ENCODE measurements around the gene SIKE1. TPM values are rescaled to one million over a fixed set of nuclear protein-coding genes. Genes with fewer than 3 reads are reported as not detected.
"Not testable (repeated sequence)": the region's sequence is repeated elsewhere in the genome, so short reads cannot be mapped to it uniquely, and the experiment has no call there.

The SIKE1 gene
- total RNA-seq, 2 donors from 2014 or later: 24.8 to 26.9 TPM

- Histone ChIP-seq H3K27ac (no peak overlapping the region), H3K36me3 (no peaks in the 10 kb centered on the region), H3K4me1 (no peaks in the 10 kb centered on the region), H3K27me3 (no peaks in the 10 kb centered on the region), H3K9me3 (no peaks in the 10 kb centered on the region), H3K4me3 (no peak overlapping the region)
- no peak for DNase-seq (ENCODE audit: low spot score)
- no peak for TF ChIP-seq CTCF (IDR thresholded peaks at IDR 0.05)
Measured at GRCh38 chr1:114803001-114803400, 22.5 kb upstream of the SIKE1 start.

- Histone ChIP-seq H3K9me3 (no peaks in the 10 kb centered on the region), H3K36me3 (no peaks in the 10 kb centered on the region), H3K4me1 (no peaks in the 10 kb centered on the region), H3K27me3 (no peaks in the 10 kb centered on the region), H3K4me3 (no peak overlapping the region), H3K27ac (no peak overlapping the region)
- no peak for DNase-seq (ENCODE audit: low spot score)
- TF ChIP-seq CTCF (IDR thresholded peaks at IDR 0.05): no peak
Measured at GRCh38 chr1:114794038-114794437, 13.6 kb upstream of the SIKE1 start.

GRCh38 chr1:114790581-114790980, 10.1 kb upstream of the SIKE1 start:
- not testable (repeated sequence) for H3K27me3 ChIP-seq

GRCh38 chr1:114786440-114786839, 6.0 kb upstream of the SIKE1 start:
- not testable (repeated sequence) for H3K4me3 ChIP-seq; H3K4me1 ChIP-seq; DNase-seq (ENCODE audit: low spot score); H3K9me3 ChIP-seq; H3K36me3 ChIP-seq; H3K27me3 ChIP-seq; H3K27ac ChIP-seq

More at GRCh38 chr1:114790581-114790980, 10.1 kb upstream of the SIKE1 start:
- H3K4me3 ChIP-seq; H3K36me3 ChIP-seq; H3K9me3 ChIP-seq; H3K4me1 ChIP-seq; H3K27ac ChIP-seq; DNase-seq (ENCODE audit: low spot score): not testable (repeated sequence)

GRCh38 chr1:114782476-114782875, 2.0 kb upstream of the SIKE1 start:
- no peak overlapping the region for H3K4me3 ChIP-seq
- H3K27ac ChIP-seq: no peak overlapping the region
- H3K9me3 ChIP-seq: no peaks in the 10 kb centered on the region
- DNase-seq (ENCODE audit: low spot score): no peak
- H3K36me3 ChIP-seq: no peaks in the 10 kb centered on the region
- no peaks in the 10 kb centered on the region for H3K27me3 ChIP-seq
- peaks cover 0 to 13% of the 10 kb centered on the region in 2 donors for H3K4me1 ChIP-seq
- no peak for TF ChIP-seq CTCF (IDR thresholded peaks at IDR 0.05)

GRCh38 chr1:114779722-114780121, 763 bp downstream of the SIKE1 start:
- Histone ChIP-seq H3K27me3 (no peaks in the 10 kb centered on the region), H3K4me1 (peaks cover 0 to 13% of the 10 kb centered on the region in 2 donors), H3K9me3 (no peaks in the 10 kb centered on the region), H3K4me3 (peak overlapping the region; percentile 66 to 75), H3K27ac (peak overlapping the region; percentile 85 to 88), H3K36me3 (no peaks in the 10 kb centered on the region)
- TF ChIP-seq CTCF (IDR thresholded peaks at IDR 0.05): no peak
- no peak for DNase-seq (ENCODE audit: low spot score)

GRCh38 chr1:114776726-114777125, 3.8 kb downstream of the SIKE1 start:
- Histone ChIP-seq H3K4me1 (peaks cover 0 to 13% of the 10 kb centered on the region in 2 donors), H3K36me3 (peaks cover 15% of the 10 kb centered on the region)
- not testable (repeated sequence) for H3K9me3 ChIP-seq; H3K27ac ChIP-seq; H3K27me3 ChIP-seq; H3K4me3 ChIP-seq; DNase-seq (ENCODE audit: low spot score)
